ENCODE results near the gene BCL7A.

GRCh38 chr12:122087431-122088178 lies 65.9 kb downstream of the BCL7A start:
- TF ChIP-seq CTCF (IDR thresholded peaks at IDR 0.05; ENCODE audit: insufficient read depth, low read length, poor library complexity, severe bottlenecking) (no peak), EZH2phosphoT487 (conservative IDR thresholded peaks at IDR 0.05; ENCODE audit: low read length) (no peak)

All from SU-DHL-6 (cell line).